ENCODE results near the gene PDE4A.

PDE4A gene

GRCh38 chr19:10471909-10472308, 51.6 kb downstream of the PDE4A start:
- H3K9ac ChIP-seq (ENCODE audit: low read length), result no peak overlapping the region

GRCh38 chr19:10473192-10473591, 52.9 kb downstream of the PDE4A start:
- no peaks in the 10 kb centered on the region for H3K36me3 ChIP-seq (ENCODE audit: low read length)
- H3K9ac ChIP-seq (ENCODE audit: low read length), result no peak overlapping the region
- TF ChIP-seq CTCF (IDR thresholded peaks at IDR 0.05; ENCODE audit: insufficient read depth, low read length, poor library complexity, severe bottlenecking) (no peak), EZH2phosphoT487 (conservative IDR thresholded peaks at IDR 0.05; ENCODE audit: low read length) (no peak)
- no peak overlapping the region for H3K4me2 ChIP-seq (ENCODE audit: low read depth, low read length, poor library complexity, severe bottlenecking)
- H3K27me3 ChIP-seq (ENCODE audit: low read length), result no peaks in the 10 kb centered on the region
- H3K9me3 ChIP-seq (ENCODE audit: insufficient read depth, low read length), result no peaks in the 10 kb centered on the region
- no peaks in the 10 kb centered on the region for H3K79me2 ChIP-seq (ENCODE audit: insufficient read depth, low read length)
- H3K9me2 ChIP-seq (replicated peaks; ENCODE audit: insufficient read depth, low read length), result no peaks in the 10 kb centered on the region
- H3K27ac ChIP-seq (ENCODE audit: low read depth, low read length), result no peak overlapping the region
- H3K4me3 ChIP-seq (ENCODE audit: insufficient read depth, low read length, poor library complexity, severe bottlenecking), result no peak overlapping the region
- no peak overlapping the region for H2AFZ ChIP-seq (ENCODE audit: low read depth, low read length, severe bottlenecking)
- H3F3A ChIP-seq (ENCODE audit: insufficient read depth), result 0 out of 2 replicates have a peak, but pooled peaks cover 8% of the 10 kb centered on the region
- no peaks in the 10 kb centered on the region for H4K20me1 ChIP-seq (ENCODE audit: low read depth, low read length)

More at GRCh38 chr19:10471909-10472308, 51.6 kb downstream of the PDE4A start:
- Histone ChIP-seq H3K27me3 (ENCODE audit: low read length) (no peaks in the 10 kb centered on the region), H2AFZ (ENCODE audit: low read depth, low read length, severe bottlenecking) (no peak overlapping the region), H3K36me3 (ENCODE audit: low read length) (no peaks in the 10 kb centered on the region), H3K9me3 (ENCODE audit: insufficient read depth, low read length) (no peaks in the 10 kb centered on the region), H3K4me3 (ENCODE audit: insufficient read depth, low read length, poor library complexity, severe bottlenecking) (no peak overlapping the region), H3K4me2 (ENCODE audit: low read depth, low read length, poor library complexity, severe bottlenecking) (no peak overlapping the region), H4K20me1 (ENCODE audit: low read depth, low read length) (no peaks in the 10 kb centered on the region), H3K27ac (ENCODE audit: low read depth, low read length) (no peak overlapping the region), H3K79me2 (ENCODE audit: insufficient read depth, low read length) (no peaks in the 10 kb centered on the region), H3K9me2 (replicated peaks; ENCODE audit: insufficient read depth, low read length) (no peaks in the 10 kb centered on the region), H3F3A (ENCODE audit: insufficient read depth) (0 out of 2 replicates have a peak, but pooled peaks cover 8% of the 10 kb centered on the region)
- no peak for TF ChIP-seq EZH2phosphoT487 (conservative IDR thresholded peaks at IDR 0.05; ENCODE audit: low read length)
- peak; percentile 26 for TF ChIP-seq CTCF (IDR thresholded peaks at IDR 0.05; ENCODE audit: insufficient read depth, low read length, poor library complexity, severe bottlenecking)

GRCh38 chr19:10474962-10475451, 54.7 kb downstream of the PDE4A start:
- 0 out of 2 replicates have a peak, but pooled peaks cover 8% of the 10 kb centered on the region for H3F3A ChIP-seq (ENCODE audit: insufficient read depth)
- no peak overlapping the region for H2AFZ ChIP-seq (ENCODE audit: low read depth, low read length, severe bottlenecking)
- H3K9ac ChIP-seq (ENCODE audit: low read length), result no peak overlapping the region
- no peak overlapping the region for H3K27ac ChIP-seq (ENCODE audit: low read depth, low read length)
- no peak overlapping the region for H3K4me3 ChIP-seq (ENCODE audit: insufficient read depth, low read length, poor library complexity, severe bottlenecking)
- H4K20me1 ChIP-seq (ENCODE audit: low read depth, low read length), result no peaks in the 10 kb centered on the region
- no peak overlapping the region for H3K4me2 ChIP-seq (ENCODE audit: low read depth, low read length, poor library complexity, severe bottlenecking)
- H3K9me2 ChIP-seq (replicated peaks; ENCODE audit: insufficient read depth, low read length), result no peaks in the 10 kb centered on the region
- no peaks in the 10 kb centered on the region for H3K36me3 ChIP-seq (ENCODE audit: low read length)
- no peaks in the 10 kb centered on the region for H3K79me2 ChIP-seq (ENCODE audit: insufficient read depth, low read length)
- H3K27me3 ChIP-seq (ENCODE audit: low read length), result no peaks in the 10 kb centered on the region
- no peaks in the 10 kb centered on the region for H3K9me3 ChIP-seq (ENCODE audit: insufficient read depth, low read length)
- no peak for TF ChIP-seq CTCF (IDR thresholded peaks at IDR 0.05; ENCODE audit: insufficient read depth, low read length, poor library complexity, severe bottlenecking)
- TF ChIP-seq EZH2phosphoT487 (conservative IDR thresholded peaks at IDR 0.05; ENCODE audit: low read length), result no peak
